Measurements from ENCODE around the gene NTNG2. TPM values are rescaled to one million over a fixed set of nuclear protein-coding genes. Genes with fewer than 3 reads are reported as not detected.

NTNG2 gene
- total and polyA plus RNA-seq, 9 of the 15 experiments (the other 6 are each of a cell fraction or from before 2014, with no cell fraction given), result 0.01 to 0.11 (median 0.09) TPM; not detected in 6

DNA sequence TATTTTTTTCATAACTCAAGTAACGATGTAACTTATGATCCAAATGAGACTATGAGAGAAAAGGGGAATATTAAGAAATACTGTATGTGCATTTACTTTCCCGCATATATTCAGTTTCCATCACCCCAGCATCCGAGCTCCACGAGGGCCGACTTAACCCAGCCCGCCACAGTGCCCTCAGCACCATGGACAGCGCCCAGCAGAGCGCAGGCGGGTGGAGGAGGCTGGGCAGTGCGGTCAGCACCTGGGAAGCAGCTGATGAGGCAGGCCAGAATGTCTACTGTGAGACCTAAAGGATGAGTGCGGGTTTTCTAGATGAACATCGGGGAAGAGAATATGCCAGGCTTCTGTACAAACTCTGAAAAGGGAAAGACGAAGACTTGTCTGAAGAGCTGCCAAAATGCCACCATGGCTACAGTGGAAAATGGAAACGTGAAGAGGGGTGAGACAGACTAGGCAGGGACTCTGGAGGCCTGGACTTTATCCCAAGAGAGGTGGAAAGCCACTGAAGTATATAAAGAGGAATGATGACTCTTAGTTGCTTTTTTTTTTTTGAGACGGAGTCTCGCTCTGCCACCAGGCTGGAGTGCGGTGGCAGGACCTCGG is 47.7 kb upstream of the NTNG2 start (continued):
- TF ChIP-seq, protein P1, sequence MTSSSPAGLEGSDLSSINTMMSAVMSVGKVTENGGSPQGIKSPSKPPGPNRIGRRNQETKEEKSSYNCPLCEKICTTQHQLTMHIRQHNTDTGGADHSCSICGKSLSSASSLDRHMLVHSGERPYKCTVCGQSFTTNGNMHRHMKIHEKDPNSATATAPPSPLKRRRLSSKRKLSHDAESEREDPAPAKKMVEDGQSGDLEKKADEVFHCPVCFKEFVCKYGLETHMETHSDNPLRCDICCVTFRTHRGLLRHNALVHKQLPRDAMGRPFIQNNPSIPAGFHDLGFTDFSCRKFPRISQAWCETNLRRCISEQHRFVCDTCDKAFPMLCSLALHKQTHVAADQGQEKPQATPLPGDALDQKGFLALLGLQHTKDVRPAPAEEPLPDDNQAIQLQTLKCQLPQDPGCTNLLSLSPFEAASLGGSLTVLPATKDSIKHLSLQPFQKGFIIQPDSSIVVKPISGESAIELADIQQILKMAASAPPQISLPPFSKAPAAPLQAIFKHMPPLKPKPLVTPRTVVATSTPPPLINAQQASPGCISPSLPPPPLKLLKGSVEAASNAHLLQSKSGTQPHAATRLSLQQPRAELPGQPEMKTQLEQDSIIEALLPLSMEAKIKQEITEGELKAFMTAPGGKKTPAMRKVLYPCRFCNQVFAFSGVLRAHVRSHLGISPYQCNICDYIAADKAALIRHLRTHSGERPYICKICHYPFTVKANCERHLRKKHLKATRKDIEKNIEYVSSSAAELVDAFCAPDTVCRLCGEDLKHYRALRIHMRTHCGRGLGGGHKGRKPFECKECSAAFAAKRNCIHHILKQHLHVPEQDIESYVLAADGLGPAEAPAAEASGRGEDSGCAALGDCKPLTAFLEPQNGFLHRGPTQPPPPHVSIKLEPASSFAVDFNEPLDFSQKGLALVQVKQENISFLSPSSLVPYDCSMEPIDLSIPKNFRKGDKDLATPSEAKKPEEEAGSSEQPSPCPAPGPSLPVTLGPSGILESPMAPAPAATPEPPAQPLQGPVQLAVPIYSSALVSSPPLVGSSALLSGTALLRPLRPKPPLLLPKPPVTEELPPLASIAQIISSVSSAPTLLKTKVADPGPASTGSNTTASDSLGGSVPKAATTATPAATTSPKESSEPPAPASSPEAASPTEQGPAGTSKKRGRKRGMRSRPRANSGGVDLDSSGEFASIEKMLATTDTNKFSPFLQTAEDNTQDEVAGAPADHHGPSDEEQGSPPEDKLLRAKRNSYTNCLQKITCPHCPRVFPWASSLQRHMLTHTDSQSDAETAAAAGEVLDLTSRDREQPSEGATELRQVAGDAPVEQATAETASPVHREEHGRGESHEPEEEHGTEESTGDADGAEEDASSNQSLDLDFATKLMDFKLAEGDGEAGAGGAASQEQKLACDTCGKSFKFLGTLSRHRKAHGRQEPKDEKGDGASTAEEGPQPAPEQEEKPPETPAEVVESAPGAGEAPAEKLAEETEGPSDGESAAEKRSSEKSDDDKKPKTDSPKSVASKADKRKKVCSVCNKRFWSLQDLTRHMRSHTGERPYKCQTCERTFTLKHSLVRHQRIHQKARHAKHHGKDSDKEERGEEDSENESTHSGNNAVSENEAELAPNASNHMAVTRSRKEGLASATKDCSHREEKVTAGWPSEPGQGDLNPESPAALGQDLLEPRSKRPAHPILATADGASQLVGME (CRISPR knock-in tag; IDR thresholded peaks at IDR 0.05), result no peak
- TF ChIP-seq SIN3A (IDR thresholded peaks at IDR 0.05; ENCODE audit: borderline replicate concordance in 2 of 2, control insufficient read depth in 1 of 2, low read depth in 2 of 2, low read length in 2 of 2), result peak; percentile 69 to 94; a peak in 3 of 4 replicates
- TF ChIP-seq, protein P2, sequence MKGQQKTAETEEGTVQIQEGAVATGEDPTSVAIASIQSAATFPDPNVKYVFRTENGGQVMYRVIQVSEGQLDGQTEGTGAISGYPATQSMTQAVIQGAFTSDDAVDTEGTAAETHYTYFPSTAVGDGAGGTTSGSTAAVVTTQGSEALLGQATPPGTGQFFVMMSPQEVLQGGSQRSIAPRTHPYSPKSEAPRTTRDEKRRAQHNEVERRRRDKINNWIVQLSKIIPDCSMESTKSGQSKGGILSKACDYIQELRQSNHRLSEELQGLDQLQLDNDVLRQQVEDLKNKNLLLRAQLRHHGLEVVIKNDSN (CRISPR knock-in tag; IDR thresholded peaks at IDR 0.05), result no peak
- TF ChIP-seq, protein P3, sequence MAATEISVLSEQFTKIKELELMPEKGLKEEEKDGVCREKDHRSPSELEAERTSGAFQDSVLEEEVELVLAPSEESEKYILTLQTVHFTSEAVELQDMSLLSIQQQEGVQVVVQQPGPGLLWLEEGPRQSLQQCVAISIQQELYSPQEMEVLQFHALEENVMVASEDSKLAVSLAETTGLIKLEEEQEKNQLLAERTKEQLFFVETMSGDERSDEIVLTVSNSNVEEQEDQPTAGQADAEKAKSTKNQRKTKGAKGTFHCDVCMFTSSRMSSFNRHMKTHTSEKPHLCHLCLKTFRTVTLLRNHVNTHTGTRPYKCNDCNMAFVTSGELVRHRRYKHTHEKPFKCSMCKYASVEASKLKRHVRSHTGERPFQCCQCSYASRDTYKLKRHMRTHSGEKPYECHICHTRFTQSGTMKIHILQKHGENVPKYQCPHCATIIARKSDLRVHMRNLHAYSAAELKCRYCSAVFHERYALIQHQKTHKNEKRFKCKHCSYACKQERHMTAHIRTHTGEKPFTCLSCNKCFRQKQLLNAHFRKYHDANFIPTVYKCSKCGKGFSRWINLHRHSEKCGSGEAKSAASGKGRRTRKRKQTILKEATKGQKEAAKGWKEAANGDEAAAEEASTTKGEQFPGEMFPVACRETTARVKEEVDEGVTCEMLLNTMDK (IDR thresholded peaks at IDR 0.05; ENCODE audit: borderline replicate concordance, insufficient read depth, low read depth, low read length, poor library complexity, severe bottlenecking), result no peak
- no peak for TF ChIP-seq KDM4B (IDR thresholded peaks at IDR 0.05; ENCODE audit: borderline replicate concordance in 2 of 2, low read depth in 1 of 2)
- TF ChIP-seq ZNF184 (CRISPR knock-in tag; IDR thresholded peaks at IDR 0.05), result no peak
- peak; percentile 22; the same call in 1 of the 2 replicates for TF ChIP-seq CXXC5 (CRISPR knock-in tag; IDR thresholded peaks at IDR 0.05)
- TF ChIP-seq ZNF436 (CRISPR knock-in tag; IDR thresholded peaks at IDR 0.05), result no peak
- no peak for TF ChIP-seq ZKSCAN8 (CRISPR knock-in tag; IDR thresholded peaks at IDR 0.05)
- no peak for TF ChIP-seq FOS (IDR thresholded peaks at IDR 0.05; ENCODE audit: extremely low read depth, insufficient read length)
- peak; percentile 42; the same call in 1 of the 2 replicates for TF ChIP-seq STAG1 (CRISPR knock-in tag; IDR thresholded peaks at IDR 0.05; ENCODE audit: borderline replicate concordance)
- TF ChIP-seq NR2C2 (CRISPR knock-in tag; IDR thresholded peaks at IDR 0.05), result peak; percentile 63; the same call in 1 of the 2 replicates
- TF ChIP-seq NR2C2 (tag; IDR thresholded peaks at IDR 0.05), result no peak
- peak; percentile 74; the same call in 1 of the 2 replicates for TF ChIP-seq ZNF263 (CRISPR knock-in tag; IDR thresholded peaks at IDR 0.05; ENCODE audit: borderline replicate concordance)
- TF ChIP-seq SAFB2 (IDR thresholded peaks at IDR 0.05; ENCODE audit: borderline replicate concordance, low read depth, low read length, severe bottlenecking), result no peak
- no peak for TF ChIP-seq SPI1 (IDR thresholded peaks at IDR 0.05; ENCODE audit: borderline replicate concordance, low read depth, low read length)
